GM23338 (cell line): ENCODE results near the gene GRSF1. TPM values are rescaled to one million over a fixed set of nuclear protein-coding genes. Genes with fewer than 3 reads are reported as not detected.

Experiments
- ATAC-seq: fragments of 200-7000 bp; cut with Tn5 transposase; 3 replicates; pipeline ENCODE4 v1.9.1; 2020
- DNase-seq: peaks from one replicate; pipeline ENCODE4 v3.0.0-alpha.2; 2015; ENCODE audit warnings: low spot score
- H2AFZ ChIP-seq: fragments of 200-600 bp; sonication (generic); 2 replicates; pipeline ENCODE4 v1.8.0; 2016; ENCODE audit warnings: antibody characterized with exemption, mild to moderate bottlenecking, moderate library complexity
- H3F3A ChIP-seq: fragments of 200-600 bp; sonication (generic); replicated peaks from 2 replicates; pipeline ENCODE4 v1.8.0; 2017; ENCODE audit warnings: antibody characterized with exemption, mixed run types, low read depth
- H3K27ac ChIP-seq: fragments of 200-600 bp; sonication (generic); 2 replicates; pipeline ENCODE4 v1.6.1; 2016; ENCODE audit warnings: low read depth
- H3K27me3 ChIP-seq: fragments of 200-600 bp; sonication (generic); 2 replicates; pipeline ENCODE4 v1.8.0; 2016; ENCODE audit warnings: mild to moderate bottlenecking, mixed run types, moderate library complexity; ENCODE audit not compliant: insufficient read depth
- H3K36me3 ChIP-seq: fragments of 200-600 bp; sonication (generic); 2 replicates; pipeline ENCODE4 v1.8.0; 2016; ENCODE audit warnings: mild to moderate bottlenecking; ENCODE audit not compliant: insufficient read depth
- H3K4me1 ChIP-seq: fragments of 200-600 bp; sonication (generic); 2 replicates; pipeline ENCODE4 v1.8.0; 2016; ENCODE audit warnings: mild to moderate bottlenecking, moderate library complexity; ENCODE audit not compliant: insufficient read depth
- H3K4me2 ChIP-seq: fragments of 200-600 bp; sonication (generic); 2 replicates; pipeline ENCODE4 v1.7.1; 2017; ENCODE audit warnings: mixed run types
- H3K4me3 ChIP-seq: fragments of 200-600 bp; sonication (generic); 2 replicates; pipeline ENCODE4 v1.6.1; 2016; ENCODE audit warnings: mixed run types
- H3K79me2 ChIP-seq: fragments of 200-600 bp; sonication (generic); replicated peaks from 2 replicates; pipeline ENCODE4 v1.8.0; 2017; ENCODE audit warnings: mild to moderate bottlenecking; ENCODE audit not compliant: insufficient read depth
- H3K9me2 ChIP-seq: fragments of 200-600 bp; sonication (generic); 2 replicates; pipeline ENCODE4 v1.8.0; 2017; ENCODE audit not compliant: insufficient read depth
- H4K20me1 ChIP-seq: fragments of 200-600 bp; sonication (generic); replicated peaks from 2 replicates; pipeline ENCODE4 v1.8.0; 2017; ENCODE audit warnings: mild to moderate bottlenecking; ENCODE audit not compliant: insufficient read depth
- H3K27ac Mint-ChIP-seq: 2 replicates; pipeline ENCODE4 v1.8.0; 2020; ENCODE audit warnings: inconsistent platforms, mild to moderate bottlenecking, moderate library complexity, mixed read lengths
- H3K27me3 Mint-ChIP-seq: 3 replicates; pipeline ENCODE4 v1.8.0; 2022; ENCODE audit warnings: low read depth, mild to moderate bottlenecking, moderate library complexity, mixed read lengths, inconsistent platforms; ENCODE audit not compliant: insufficient read depth, poor library complexity
- H3K36me3 Mint-ChIP-seq: 3 replicates; pipeline ENCODE4 v1.8.0; 2021; ENCODE audit warnings: low read depth, mild to moderate bottlenecking, inconsistent platforms, moderate library complexity, mixed read lengths
- H3K4me1 Mint-ChIP-seq: 3 replicates; pipeline ENCODE4 v1.8.0; 2020; ENCODE audit warnings: mild to moderate bottlenecking, inconsistent platforms, mixed read lengths
- H3K4me3 Mint-ChIP-seq: 3 replicates; pipeline ENCODE4 v1.8.0; 2021; ENCODE audit warnings: moderate library complexity, mild to moderate bottlenecking, inconsistent platforms, mixed read lengths
- H3K9me3 Mint-ChIP-seq: 3 replicates; pipeline ENCODE4 v1.8.0; 2020; ENCODE audit warnings: moderate library complexity, mild to moderate bottlenecking, inconsistent platforms, mixed read lengths
- CREB1 ChIP-seq: fragments of 250-450 bp; sonication (Bioruptor Pico); IDR thresholded peaks from 2 replicates; pipeline ENCODE4 v1.5.0; 2020; ENCODE audit warnings: low read depth, mild to moderate bottlenecking, moderate library complexity
- EZH2 ChIP-seq: fragments of 200-600 bp; sonication (generic); IDR thresholded peaks from one replicate; pipeline ENCODE4 v1.8.0; 2017; ENCODE audit warnings: antibody characterized with exemption, mild to moderate bottlenecking, low read depth; ENCODE audit not compliant: unreplicated experiment
- JUNB ChIP-seq: IDR thresholded peaks from one replicate; pipeline ENCODE4 v1.6.1; 2016; ENCODE audit warnings: antibody characterized with exemption; ENCODE audit not compliant: unreplicated experiment
- NANOG ChIP-seq: IDR thresholded peaks from 2 replicates; pipeline ENCODE4 v1.6.1; 2016; ENCODE audit warnings: antibody characterized with exemption, borderline replicate concordance
- POLR2AphosphoS5 ChIP-seq: IDR thresholded peaks from 2 replicates; pipeline ENCODE4 v1.6.1; 2016; ENCODE audit warnings: antibody characterized with exemption, low read depth
- STAT1 ChIP-seq: IDR thresholded peaks from one replicate; pipeline ENCODE4 v1.6.1; 2016; ENCODE audit warnings: antibody characterized with exemption; ENCODE audit not compliant: unreplicated experiment
- ZNF114 ChIP-seq: fragments of 250-450 bp; sonication (Bioruptor Pico); IDR thresholded peaks from 2 replicates; pipeline ENCODE4 v1.5.0; 2020; ENCODE audit warnings: mild to moderate bottlenecking, moderate library complexity
- ZNF331 ChIP-seq: fragments of 250-450 bp; sonication (Bioruptor Pico); IDR thresholded peaks from 2 replicates; pipeline ENCODE4 v1.5.0; 2020; ENCODE audit warnings: low read depth, mild to moderate bottlenecking, moderate library complexity
- ZNF462 ChIP-seq: fragments of 250-450 bp; sonication (Bioruptor Pico); IDR thresholded peaks from 2 replicates; pipeline ENCODE4 v1.5.0; 2020; ENCODE audit warnings: mild to moderate bottlenecking, moderate library complexity
- polyA plus RNA-seq: library from polyadenylated mRNA; unstranded; fragments of >200 nt; fragmentation: Nextera tagmentation; extraction: Ambion mirVana; gene quantifications from 2 replicates; pipeline ENCODE4 v1.2.1, GENCODE V29; 2016
- total RNA-seq: library from RNA; depleted of rRNA; stranded (reverse); fragments of >200 nt; shearing (Covaris generic); gene quantifications from 2 replicates; pipeline ENCODE4 v1.2.3, GENCODE V29; 2014
- TF ChIP-seq, protein P1 (sequence below), 2 experiments: fragments of 200-600 bp in 1 of 2; sonication (generic) in 1 of 2; conservative IDR thresholded peaks; 2 replicates each; pipeline versions ENCODE4 v1.5.1 to v1.6.1; 2016 to 2017; ENCODE audit warnings: antibody characterized with exemption in 2 of 2, low read depth in 2 of 2, mild to moderate bottlenecking in 2 of 2, moderate library complexity in 1 of 2

GRSF1 gene
- total and polyA plus RNA-seq, 2 experiments from 2014 or later: 77.3 to 108 TPM

- Mint-ChIP-seq H3K27me3 (peaks cover 5% of the 10 kb centered on the region), H3K4me3 (no peak overlapping the region), H3K27ac (no peak overlapping the region), H3K36me3 (no peaks in the 10 kb centered on the region), H3K9me3 (no peaks in the 10 kb centered on the region), H3K4me1 (peaks cover 3% of the 10 kb centered on the region; the same call in 1 of the 3 replicates)
- no peak overlapping the region for H2AFZ ChIP-seq
- DNase-seq (no peak), ATAC-seq (no peak)
- H4K20me1 ChIP-seq: no peaks in the 10 kb centered on the region
- no peaks in the 10 kb centered on the region for H3K4me1 ChIP-seq
- H3K79me2 ChIP-seq: no peaks in the 10 kb centered on the region
- no peak overlapping the region for H3K27ac ChIP-seq
- no peaks in the 10 kb centered on the region for H3K9me2 ChIP-seq
- H3K4me2 ChIP-seq: no peak overlapping the region
- H3K4me3 ChIP-seq: no peak overlapping the region
- no peaks in the 10 kb centered on the region for H3K27me3 ChIP-seq
- TF ChIP-seq CREB1: no peak
- TF ChIP-seq ZNF114 (CRISPR knock-in tag): no peak
- no peak for TF ChIP-seq ZNF331
- H3K36me3 ChIP-seq: no peaks in the 10 kb centered on the region
- H3F3A ChIP-seq: no peaks in the 10 kb centered on the region
Measured at GRCh38 chr4:70802928-70803580, 36.6 kb downstream of the GRSF1 start.

GRCh38 chr4:70801265-70801809 lies 38.4 kb downstream of the GRSF1 start:
- Histone ChIP-seq H3K4me2 (no peak overlapping the region), H3K4me3 (no peak overlapping the region), H2AFZ (no peak overlapping the region), H3K4me1 (no peaks in the 10 kb centered on the region), H3K9me2 (no peaks in the 10 kb centered on the region), H3F3A (no peaks in the 10 kb centered on the region), H3K27ac (no peak overlapping the region), H4K20me1 (no peaks in the 10 kb centered on the region), H3K36me3 (no peaks in the 10 kb centered on the region), H3K27me3 (no peaks in the 10 kb centered on the region), H3K79me2 (no peaks in the 10 kb centered on the region)
- Mint-ChIP-seq H3K9me3 (no peaks in the 10 kb centered on the region), H3K27ac (no peak overlapping the region; the same call in 1 of the 2 replicates), H3K4me3 (no peak overlapping the region), H3K36me3 (peaks cover 6% of the 10 kb centered on the region; the same call in 2 of the 3 replicates), H3K4me1 (peaks cover 3% of the 10 kb centered on the region; the same call in 1 of the 3 replicates), H3K27me3 (peaks cover 4% of the 10 kb centered on the region)
- DNase-seq: no peak
- ATAC-seq: no peak
- TF ChIP-seq STAT1 (no peak), EZH2 (no peak), ZNF331 (no peak), POLR2AphosphoS5 (no peak), ZNF462 (CRISPR knock-in tag) (no peak), NANOG (no peak), JUNB (no peak)
- TF ChIP-seq, protein P1, sequence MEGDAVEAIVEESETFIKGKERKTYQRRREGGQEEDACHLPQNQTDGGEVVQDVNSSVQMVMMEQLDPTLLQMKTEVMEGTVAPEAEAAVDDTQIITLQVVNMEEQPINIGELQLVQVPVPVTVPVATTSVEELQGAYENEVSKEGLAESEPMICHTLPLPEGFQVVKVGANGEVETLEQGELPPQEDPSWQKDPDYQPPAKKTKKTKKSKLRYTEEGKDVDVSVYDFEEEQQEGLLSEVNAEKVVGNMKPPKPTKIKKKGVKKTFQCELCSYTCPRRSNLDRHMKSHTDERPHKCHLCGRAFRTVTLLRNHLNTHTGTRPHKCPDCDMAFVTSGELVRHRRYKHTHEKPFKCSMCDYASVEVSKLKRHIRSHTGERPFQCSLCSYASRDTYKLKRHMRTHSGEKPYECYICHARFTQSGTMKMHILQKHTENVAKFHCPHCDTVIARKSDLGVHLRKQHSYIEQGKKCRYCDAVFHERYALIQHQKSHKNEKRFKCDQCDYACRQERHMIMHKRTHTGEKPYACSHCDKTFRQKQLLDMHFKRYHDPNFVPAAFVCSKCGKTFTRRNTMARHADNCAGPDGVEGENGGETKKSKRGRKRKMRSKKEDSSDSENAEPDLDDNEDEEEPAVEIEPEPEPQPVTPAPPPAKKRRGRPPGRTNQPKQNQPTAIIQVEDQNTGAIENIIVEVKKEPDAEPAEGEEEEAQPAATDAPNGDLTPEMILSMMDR (conservative IDR thresholded peaks at IDR 0.05; ENCODE audit: low read depth in 2 of 2): no peak
